GM19324 (cell line): ENCODE data around the gene CEACAM7.
"Not testable (repeated sequence)": the region's sequence is repeated elsewhere in the genome, so short reads cannot be mapped to it uniquely, and the experiment has no call there.

ENCODE experiments used
- ATAC-seq: cut with Tn5 transposase; IDR thresholded peaks from one replicate; pipeline ENCODE4 v1.9.1; 2021; ENCODE audit warnings: mild to moderate bottlenecking, moderate library complexity; ENCODE audit not compliant: unreplicated experiment, low FRiP score

Gene CEACAM7

DNA sequence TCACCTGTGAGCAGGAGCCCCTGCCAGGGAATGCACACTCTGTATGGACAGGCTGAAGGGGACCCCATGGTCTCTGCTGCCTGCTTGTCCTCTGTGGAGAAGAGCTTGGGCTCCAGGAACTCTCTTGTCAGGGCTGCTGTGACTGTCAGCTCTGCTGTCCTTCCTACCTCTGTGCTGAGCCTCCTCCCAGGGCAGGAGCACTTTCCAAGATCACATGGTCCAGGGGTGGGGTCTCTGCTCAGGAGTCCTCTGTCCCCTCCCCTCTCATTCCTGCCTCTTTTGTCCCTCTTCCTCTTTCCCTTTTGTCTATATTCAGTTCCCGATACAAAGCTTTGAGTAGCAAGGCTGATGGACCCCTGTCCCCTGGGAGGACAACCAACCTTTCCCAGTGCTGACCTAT is at the start of gene CEACAM7:
Gene CEACAM7 (minus strand): TSS at position 173 of the 400 bp plus-strand sequence. CDS start 105 bp downstream, at position 68.
- ATAC-seq: no peak

DNA sequence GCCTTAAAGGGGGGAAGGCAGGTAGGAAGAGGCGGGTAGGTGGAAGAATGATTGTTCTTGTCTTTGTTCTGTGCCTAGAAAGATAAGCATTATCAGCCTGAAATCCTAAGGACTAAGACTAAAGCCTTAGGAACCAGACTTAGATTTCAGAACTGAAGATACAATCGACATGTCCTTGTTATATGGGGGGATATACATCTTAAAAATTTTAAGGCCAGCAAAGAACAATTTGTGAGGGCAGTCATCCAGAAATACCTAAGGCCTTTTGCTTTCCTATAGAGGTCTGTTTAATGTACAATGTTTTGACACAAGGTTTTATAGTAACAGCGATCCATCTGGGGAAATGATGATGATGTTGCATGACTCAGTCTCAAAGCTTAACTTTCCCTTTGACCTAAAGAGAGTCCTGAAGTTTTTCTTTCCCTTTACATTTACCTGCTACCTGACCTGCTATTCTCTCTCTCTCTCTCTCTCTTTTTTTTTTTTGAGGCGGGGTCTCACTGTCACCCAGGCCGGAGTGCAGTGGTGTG is 47.1 kb upstream of the CEACAM7 start:
- no peak for ATAC-seq

DNA sequence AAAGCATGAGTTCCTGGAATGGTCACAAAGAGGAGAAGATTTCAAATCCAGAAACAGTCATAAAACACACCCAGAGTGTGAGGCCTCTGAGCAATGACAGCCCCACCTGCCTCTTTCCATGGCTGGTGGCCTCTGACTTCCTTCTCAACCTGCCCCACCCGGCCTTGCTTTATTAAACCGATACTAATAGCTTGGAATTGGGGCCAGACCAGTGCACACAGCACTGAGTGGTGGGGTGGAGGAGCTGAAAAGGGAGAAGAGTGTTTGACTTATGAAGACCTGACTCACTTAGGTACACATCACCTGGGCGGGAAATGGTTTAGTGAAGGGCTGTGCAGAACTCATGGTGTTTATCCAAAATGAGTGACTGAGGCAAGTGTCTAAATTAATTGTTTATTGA is 46.5 kb upstream of the CEACAM7 start:
- no peak for ATAC-seq

- no peak for ATAC-seq
Measured at GRCh38 chr19:41734156-41734555, 46.1 kb upstream of the CEACAM7 start.

DNA sequence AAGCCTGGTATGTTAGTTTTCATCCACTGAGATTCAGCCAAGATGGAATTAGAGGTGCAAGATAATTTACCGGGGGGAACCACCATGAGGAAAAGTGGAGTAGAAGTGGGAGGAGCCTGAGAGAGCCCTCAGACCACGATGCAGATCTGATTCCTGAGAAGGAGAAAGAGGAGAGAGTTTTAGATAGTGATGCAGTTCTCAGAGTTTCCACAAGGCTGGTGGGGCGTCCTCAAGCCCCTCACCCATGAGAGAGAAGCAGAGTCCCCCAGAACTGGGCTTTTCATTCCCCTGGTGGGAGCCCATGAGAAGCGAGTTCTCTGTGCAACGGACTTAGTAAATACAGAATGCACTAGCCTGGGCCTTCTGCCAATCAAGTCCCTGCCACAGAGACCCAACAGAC is 38.4 kb upstream of the CEACAM7 start:
- ATAC-seq: no peak

GRCh38 chr19:41720103-41720502 is 32.0 kb upstream of the CEACAM7 start:
- no peak for ATAC-seq

DNA sequence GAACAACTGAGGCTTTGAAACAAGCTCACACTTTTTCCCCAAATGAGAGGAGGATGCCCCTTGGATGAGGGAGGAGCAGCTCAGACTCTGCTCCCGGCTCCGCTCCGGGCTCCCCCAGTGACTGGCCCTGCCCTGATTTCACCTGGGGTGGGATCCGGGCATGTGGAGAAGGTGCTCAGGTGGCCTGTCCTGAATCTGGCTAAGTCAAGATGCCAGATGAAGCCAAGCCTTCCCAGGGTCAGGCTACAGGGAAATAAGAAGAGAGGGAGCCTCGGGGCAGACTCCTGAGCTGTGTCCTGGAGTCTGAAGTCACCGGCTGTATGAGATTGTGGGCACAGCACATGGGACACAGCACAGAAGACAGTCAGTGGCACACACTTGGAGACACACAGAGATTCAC is 30.7 kb upstream of the CEACAM7 start:
- ATAC-seq: no peak

DNA sequence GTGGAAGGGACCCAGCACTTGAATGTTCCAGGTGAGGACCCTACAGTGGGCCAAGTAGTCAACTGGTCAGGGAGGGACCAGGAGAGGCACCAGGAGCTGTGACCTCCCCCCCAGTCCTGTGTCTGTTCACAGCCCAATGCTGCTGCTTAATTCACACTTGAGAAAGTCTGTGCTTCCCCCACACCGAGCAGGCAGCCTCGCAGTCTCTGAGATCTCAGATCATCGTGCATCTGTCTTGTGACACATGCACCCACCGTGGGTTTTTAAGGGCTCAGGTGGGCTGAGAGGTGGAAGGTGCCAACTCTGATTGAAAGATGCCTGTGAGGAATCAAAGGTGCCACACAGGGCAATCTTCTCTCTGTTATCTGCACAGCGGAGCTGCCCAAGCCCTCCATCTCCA is 26.5 kb upstream of the CEACAM7 start:
- no peak for ATAC-seq

DNA sequence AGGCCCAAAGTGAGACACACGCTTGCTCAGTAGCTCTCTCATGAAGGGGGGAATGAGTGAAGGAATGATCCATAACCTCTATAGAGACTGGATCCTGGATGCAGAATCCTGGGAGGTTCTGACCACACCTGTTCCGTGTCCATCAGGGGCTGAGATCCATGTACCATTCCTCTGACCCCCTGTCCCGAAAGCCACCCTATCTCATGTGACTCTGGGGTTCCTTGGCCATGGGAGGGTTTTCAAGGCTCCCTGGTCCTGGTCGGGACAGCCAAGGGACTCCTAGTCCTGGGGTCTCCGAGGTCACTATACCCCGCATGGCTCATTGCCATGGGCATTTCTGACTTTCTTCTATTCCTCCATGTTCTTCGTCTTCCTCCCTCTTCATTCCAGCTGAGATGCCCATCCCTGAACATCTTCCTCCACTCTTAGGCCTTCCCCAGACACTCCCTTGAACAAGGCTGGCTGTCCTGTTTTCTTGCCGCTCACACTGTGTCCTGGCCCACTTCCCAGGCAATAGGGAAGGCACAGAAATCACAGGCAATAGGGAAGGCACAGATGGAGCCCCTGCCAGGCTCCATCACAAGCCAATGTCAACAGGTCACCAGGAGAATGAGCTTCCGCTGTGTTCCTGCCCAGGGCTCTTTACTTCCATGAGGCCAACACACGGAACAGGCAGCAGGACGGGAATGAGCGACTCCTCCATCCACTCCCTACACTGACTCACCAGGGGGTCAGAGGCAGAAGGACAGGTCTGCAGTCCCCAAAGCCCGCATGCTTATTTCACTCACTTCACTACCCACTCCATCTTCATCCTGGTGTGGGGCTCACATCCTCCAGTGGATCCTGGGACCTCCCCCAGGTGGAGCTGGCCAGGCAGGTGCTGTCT is 23.5 kb upstream of the CEACAM7 start:
- ATAC-seq: no peak

- no peak for ATAC-seq
Measured at GRCh38 chr19:41709951-41710645, 22.0 kb upstream of the CEACAM7 start.

DNA sequence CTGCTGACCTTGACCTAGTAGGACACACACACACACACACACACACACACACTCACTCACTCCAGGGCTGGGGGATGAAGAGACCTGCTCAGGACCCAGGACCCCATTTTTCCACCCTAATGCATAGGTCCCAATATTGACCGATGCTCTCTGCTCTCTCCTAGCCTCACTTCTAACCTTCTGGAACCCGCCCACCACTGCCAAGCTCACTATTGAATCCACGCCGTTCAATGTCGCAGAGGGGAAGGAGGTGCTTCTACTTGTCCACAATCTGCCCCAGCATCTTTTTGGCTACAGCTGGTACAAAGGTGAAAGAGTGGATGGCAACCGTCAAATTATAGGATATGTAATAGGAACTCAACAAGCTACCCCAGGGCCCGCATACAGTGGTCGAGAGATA is 21.4 kb upstream of the CEACAM7 start:
- ATAC-seq: not testable (repeated sequence)

GRCh38 chr19:41708481-41708880 is 20.4 kb upstream of the CEACAM7 start, which contains the start of gene CEACAM5:
CEACAM5 (plus strand) TSS chr19:41708626; CDS start chr19:41708732, 106 bp downstream.
- no peak for ATAC-seq

DNA sequence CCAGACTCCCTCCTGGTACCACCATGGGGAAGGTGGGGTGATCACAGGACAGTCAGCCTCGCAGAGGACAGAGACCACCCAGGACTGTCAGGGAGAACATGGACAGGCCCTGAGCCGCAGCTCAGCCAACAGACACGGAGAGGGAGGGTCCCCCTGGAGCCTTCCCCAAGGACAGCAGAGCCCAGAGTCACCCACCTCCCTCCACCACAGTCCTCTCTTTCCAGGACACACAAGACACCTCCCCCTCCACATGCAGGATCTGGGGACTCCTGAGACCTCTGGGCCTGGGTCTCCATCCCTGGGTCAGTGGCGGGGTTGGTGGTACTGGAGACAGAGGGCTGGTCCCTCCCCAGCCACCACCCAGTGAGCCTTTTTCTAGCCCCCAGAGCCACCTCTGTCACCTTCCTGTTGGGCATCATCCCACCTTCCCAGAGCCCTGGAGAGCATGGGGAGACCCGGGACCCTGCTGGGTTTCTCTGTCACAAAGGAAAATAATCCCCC is 19.9 kb upstream of the CEACAM7 start:
- ATAC-seq: no peak

GRCh38 chr19:41707502-41707812 is 19.4 kb upstream of the CEACAM7 start:
- ATAC-seq: no peak

GRCh38 chr19:41706741-41707501 is 18.9 kb upstream of the CEACAM7 start:
- peak; percentile 51 for ATAC-seq

DNA sequence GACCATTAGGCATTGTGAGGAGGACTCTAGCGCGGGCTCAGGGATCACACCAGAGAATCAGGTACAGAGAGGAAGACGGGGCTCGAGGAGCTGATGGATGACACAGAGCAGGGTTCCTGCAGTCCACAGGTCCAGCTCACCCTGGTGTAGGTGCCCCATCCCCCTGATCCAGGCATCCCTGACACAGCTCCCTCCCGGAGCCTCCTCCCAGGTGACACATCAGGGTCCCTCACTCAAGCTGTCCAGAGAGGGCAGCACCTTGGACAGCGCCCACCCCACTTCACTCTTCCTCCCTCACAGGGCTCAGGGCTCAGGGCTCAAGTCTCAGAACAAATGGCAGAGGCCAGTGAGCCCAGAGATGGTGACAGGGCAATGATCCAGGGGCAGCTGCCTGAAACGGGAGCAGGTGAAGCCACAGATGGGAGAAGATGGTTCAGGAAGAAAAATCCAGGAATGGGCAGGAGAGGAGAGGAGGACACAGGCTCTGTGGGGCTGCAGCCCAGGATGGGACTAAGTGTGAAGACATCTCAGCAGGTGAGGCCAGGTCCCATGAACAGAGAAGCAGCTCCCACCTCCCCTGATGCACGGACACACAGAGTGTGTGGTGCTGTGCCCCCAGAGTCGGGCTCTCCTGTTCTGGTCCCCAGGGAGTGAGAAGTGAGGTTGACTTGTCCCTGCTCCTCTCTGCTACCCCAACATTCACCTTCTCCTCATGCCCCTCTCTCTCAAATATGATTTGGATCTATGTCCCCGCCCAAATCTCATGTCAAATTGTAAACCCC is 17.5 kb upstream of the CEACAM7 start:
- no peak for ATAC-seq

DNA sequence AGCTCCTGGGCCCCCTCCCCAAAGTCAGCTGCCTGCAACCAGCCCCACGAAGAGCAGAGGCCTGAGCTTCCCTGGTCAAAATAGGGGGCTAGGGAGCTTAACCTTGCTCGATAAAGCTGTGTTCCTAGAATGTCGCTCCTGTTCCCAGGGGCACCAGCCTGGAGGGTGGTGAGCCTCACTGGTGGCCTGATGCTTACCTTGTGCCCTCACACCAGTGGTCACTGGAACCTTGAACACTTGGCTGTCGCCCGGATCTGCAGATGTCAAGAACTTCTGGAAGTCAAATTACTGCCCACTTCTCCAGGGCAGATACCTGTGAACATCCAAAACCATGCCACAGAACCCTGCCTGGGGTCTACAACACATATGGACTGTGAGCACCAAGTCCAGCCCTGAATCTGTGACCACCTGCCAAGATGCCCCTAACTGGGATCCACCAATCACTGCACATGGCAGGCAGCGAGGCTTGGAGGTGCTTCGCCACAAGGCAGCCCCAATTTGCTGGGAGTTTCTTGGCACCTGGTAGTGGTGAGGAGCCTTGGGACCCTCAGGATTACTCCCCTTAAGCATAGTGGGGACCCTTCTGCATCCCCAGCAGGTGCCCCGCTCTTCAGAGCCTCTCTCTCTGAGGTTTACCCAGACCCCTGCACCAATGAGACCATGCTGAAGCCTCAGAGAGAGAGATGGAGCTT is 15.7 kb upstream of the CEACAM7 start:
- ATAC-seq: no peak

DNA sequence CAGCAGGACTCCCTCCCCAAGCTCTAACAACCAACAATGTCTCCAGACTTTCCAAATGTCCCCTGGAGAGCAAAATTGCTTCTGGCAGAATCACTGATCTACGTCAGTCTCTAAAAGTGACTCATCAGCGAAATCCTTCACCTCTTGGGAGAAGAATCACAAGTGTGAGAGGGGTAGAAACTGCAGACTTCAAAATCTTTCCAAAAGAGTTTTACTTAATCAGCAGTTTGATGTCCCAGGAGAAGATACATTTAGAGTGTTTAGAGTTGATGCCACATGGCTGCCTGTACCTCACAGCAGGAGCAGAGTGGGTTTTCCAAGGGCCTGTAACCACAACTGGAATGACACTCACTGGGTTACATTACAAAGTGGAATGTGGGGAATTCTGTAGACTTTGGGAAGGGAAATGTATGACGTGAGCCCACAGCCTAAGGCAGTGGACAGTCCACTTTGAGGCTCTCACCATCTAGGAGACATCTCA is 14.1 kb upstream of the CEACAM7 start:
- ATAC-seq: no peak

DNA sequence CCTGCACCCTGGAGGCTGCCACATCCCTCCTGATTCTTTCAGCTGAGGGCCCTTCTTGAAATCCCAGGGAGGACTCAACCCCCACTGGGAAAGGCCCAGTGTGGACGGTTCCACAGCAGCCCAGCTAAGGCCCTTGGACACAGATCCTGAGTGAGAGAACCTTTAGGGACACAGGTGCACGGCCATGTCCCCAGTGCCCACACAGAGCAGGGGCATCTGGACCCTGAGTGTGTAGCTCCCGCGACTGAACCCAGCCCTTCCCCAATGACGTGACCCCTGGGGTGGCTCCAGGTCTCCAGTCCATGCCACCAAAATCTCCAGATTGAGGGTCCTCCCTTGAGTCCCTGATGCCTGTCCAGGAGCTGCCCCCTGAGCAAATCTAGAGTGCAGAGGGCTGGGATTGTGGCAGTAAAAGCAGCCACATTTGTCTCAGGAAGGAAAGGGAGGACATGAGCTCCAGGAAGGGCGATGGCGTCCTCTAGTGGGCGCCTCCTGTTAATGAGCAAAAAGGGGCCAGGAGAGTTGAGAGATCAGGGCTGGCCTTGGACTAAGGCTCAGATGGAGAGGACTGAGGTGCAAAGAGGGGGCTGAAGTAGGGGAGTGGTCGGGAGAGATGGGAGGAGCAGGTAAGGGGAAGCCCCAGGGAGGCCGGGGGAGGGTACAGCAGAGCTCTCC is 13.5 kb upstream of the CEACAM7 start:
- no peak for ATAC-seq
